HG03066 (cell line): ENCODE results near the gene TCHHL1.

Source experiments
- ATAC-seq: cut with Tn5 transposase; IDR thresholded peaks from one replicate; pipeline ENCODE4 v1.9.1; 2021; ENCODE audit warnings: low read depth; ENCODE audit not compliant: unreplicated experiment

Gene TCHHL1

DNA sequence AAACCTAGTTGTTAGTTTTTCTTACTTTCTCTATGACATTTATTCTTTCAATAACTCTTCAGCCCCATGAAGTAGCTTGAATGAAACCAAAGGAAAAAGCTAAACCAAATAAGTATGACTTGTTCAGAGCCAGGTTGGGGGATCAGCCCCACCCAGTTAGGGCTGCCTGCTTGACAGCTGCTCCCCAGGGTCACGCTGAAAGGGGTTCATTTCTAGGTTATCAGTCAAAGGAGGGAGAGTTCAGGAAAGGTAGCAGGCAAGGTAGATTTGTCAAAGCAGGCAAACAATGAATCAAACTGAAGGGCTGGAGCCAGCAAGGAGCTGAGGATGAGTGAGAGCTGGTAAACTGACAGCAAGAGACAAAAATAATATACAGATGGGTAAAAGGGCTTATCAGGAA lies 49.0 kb downstream of the TCHHL1 start:
- ATAC-seq = no peak

DNA sequence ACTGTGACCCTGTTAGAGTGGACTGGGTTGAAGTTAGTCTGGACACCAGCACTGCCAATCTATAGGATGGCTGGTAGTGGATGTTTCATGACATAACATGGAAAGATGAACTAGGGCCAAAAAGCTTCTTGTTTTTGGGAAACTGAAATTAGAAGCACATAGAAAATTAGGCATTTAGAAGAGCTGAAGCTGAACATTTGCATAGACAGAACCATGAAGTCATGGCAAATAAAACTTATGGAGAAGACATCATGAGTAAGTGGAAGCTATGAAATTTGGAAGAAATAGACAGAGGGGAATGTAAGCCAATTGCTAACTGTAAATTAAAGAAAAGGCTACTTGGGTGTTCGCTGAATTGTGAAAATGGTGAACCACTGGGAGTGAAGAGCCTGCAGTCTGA lies 49.4 kb downstream of the TCHHL1 start:
- no peak for ATAC-seq

DNA sequence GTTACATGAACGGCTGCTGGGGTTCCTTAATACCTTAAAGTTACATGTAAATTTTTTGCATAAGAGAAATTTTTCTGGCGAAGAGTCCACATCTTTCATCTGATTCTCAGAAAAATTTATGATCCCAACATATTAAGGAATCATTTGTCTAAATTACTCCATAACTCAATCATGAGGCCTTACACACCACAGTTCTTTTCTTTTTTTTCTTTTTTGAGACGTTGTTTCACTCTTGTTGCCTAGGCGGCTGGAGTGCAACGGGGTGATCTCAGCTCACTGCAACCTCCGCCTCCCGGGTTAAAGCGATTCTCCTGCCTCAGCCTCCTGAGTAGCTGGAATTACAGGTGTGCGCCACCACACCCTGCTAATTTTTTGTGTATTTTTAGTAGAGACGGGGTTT lies 50.0 kb downstream of the TCHHL1 start:
- ATAC-seq = no peak

DNA sequence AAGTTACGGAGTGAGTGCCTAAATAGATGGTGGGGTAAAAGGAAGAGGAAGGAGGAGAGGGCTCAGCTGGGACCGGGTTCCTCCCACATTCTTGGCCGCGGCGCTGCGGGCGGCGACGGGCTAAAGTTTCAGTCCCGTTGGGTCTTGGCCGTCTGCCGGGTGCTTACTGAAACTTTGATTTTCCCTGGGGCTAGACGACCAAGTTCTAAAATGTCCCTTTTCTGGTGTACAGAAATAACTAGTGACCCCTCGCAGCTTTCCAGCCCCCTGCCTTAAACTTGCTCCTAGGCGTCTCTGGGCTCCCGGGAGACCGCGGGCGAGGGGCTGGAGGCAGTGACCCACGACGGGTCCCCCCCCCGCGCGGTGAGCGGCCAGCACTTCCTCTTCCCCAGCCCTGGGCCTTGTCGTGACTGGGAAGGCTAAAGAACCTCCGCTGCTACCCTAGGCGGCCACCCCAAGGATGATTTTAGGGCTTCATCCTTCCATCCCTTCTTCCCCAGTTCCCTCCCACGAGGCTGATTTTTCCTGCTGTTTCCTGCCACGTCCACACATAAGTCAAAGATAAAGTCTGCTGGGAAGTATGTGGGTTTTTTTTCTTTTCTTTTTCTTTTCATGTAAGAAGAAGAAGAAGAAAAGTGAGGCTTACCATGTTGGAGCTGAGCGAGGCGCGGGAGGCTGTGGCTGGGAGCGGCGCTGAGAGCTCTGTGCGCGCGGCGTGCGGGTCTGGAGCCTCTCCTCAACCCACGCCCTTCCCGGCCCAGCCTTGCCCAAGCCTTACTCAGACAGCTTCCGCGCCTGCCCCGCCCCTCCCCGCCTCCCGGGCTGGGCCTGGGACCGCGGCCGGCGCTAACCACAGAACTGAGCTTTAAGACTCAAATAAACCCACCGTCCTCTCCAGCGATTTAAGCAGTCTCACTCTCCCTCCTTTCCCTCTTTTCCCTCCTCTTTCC lies 52.3 kb downstream of the TCHHL1 start, which contains the start of gene S100A11:
S100A11 (minus strand) TSS at position 738 of the 950 bp plus-strand sequence; CDS start at position 649, 89 bp downstream.
- ATAC-seq = peak; percentile 47

DNA sequence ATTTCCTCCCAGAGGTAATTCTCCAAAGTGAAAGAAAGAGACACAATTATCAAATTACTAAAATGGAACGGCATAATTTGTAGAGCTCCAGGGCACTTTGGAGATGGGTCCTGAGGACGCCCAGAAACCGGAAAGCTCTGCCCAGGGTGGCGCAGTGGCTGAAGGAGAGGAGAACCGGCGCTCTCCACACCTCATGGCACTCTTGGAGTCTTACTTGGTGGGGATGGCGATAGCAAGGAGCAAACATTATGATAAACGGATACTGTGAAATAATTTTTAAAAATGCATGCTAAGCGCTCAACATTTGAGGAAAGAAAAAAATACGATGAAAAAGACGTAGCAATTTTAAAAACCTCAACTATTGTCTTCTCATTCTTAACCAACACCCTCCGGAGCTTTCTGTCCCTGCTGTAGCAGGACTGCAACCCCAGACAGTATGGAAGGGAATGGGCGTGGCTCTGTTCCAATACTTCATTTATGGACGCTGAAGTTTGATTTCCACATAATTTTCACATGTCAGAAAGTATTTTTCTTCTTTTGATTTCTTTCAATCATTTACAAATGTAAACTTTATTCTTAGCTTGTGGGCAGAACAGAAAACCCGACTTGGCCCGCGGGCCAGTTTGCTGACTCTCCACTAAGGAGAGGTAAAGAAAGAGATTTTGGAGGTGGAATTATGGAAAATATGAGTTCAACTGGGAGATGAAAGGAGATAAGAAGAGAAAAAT lies 53.2 kb downstream of the TCHHL1 start:
- ATAC-seq = no peak

DNA sequence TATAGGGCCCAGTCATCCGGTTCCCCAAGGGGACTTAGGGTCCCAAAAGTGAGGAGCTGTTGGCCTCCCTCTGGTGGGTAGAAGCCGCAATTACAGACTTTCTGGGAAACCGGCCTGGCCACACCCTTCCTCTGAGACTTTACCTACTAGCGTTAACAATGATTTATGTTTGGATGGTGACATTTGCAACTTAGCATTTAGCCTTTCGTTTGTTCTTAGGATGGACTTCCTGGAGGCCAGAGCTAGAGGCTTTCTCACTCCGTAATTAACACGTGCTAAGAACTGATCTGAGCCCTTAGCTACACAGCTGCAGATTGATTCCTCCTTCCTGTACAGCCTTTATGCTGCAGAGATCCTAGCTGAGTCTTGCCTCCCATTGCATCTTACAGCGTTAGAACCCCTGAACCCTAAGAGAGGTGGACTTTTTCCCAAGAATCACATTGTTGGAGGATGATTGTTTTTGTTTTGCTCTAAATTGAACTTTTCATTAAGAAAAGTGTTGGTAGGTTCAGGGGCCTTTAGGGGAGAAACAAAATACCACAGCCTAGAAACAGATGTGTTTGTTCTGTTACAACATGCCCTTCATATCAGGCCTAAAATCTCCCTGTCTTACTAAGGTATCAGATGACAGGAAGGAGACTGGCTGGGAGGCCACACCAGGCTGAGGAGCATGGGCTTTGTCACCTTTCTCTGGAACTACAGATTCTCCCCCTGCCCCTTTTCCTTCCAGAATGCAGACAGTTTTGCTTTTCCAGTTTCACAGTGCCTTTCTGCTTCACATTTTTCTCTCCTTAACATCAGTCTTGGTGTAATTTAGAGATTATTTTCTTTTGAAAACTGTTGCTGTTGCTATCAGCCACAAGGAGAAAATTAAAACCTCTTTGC lies 54.0 kb downstream of the TCHHL1 start:
- peak; percentile 42 for ATAC-seq

DNA sequence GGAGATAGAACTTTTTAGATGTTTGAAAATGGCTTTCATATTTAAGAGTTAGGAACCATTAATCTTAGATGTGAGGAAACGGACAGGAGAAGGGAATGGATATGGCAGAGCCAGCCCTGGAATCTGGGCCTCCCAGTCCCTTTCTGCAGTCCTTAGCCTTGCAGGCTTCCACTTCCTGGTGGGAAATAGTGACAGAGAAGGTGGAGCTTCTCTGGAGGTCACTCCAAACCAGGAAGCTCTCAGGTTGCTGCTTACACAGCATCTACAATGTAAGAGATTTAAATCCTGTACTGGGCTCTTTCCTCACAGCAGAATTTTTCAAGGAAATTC lies 54.6 kb downstream of the TCHHL1 start:
- ATAC-seq = peak; percentile 5
